Measurements from ENCODE around the gene HOXA7. TPM values are rescaled to one million over a fixed set of nuclear protein-coding genes. Genes with fewer than 3 reads are reported as not detected.
A peak's percentile ranks its signal among the peaks of the same experiment; 100 is the strongest.

The HOXA7 gene
- total RNA-seq (2014; rRNA removed; shearing (Covaris generic)) (not detected in 2 replicates), polyA plus RNA-seq (2016; fragmentation: Nextera tagmentation; extraction: Ambion mirVana) (0.24 TPM in 1 of 2 replicates, not detected in the other)
- long read RNA-seq, result 0 reads

DNA sequence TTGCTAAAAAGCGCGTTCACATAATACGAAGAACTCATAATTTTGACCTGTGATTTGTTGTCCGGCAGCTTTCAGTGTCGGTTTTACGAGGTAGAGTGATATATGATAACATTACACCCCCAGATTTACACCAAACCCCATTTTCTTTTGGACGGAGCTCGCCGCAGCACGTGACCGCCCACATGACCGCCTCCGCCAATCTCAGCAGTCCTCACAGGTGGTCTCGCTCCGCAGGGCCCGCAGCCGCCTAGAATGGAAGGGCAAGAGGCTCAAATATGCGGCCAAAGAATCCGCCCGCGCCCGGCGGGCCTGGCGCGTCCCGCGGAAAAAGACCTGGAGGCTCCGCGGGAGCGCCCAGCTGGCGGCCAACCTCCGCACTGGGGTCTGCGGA is at the start of gene HOXA7:
Gene HOXA7 (minus strand): TSS at position 168 of the 391 bp plus-strand sequence. CDS start 130 bp downstream, at position 38.
- peaks cover 14% of the 10 kb centered on the region for H3K4me1 Mint-ChIP-seq
- DNase-seq (ENCODE audit: low spot score) (peak; percentile 84), ATAC-seq (peak; percentile 30)
- H3K4me3 ChIP-seq, result peak within 1 kb of the TSS; percentile 56
- H3K4me1 ChIP-seq (ENCODE audit: insufficient read depth), result peaks cover 4% of the 10 kb centered on the region; the same call in 1 of the 2 replicates
- H4K20me1 ChIP-seq (replicated peaks; ENCODE audit: insufficient read depth), result peaks cover 46% of the 10 kb centered on the region
- no peak within 1 kb of the TSS for H3K27ac Mint-ChIP-seq
- H3K4me3 Mint-ChIP-seq, result peak within 1 kb of the TSS; percentile 72
- H3K27ac ChIP-seq (ENCODE audit: low read depth), result no peak within 1 kb of the TSS
- H3K27me3 Mint-ChIP-seq (ENCODE audit: insufficient read depth, low read depth, poor library complexity), result peaks cover 99% of the 10 kb centered on the region
- peaks cover 29% of the 10 kb centered on the region for H3F3A ChIP-seq (replicated peaks; ENCODE audit: low read depth)
- peak within 1 kb of the TSS; percentile 93 for H2AFZ ChIP-seq
- H3K4me2 ChIP-seq, result peak within 1 kb of the TSS; percentile 83
- no peaks in the 10 kb centered on the region for H3K9me2 ChIP-seq (ENCODE audit: insufficient read depth)
- H3K36me3 Mint-ChIP-seq (ENCODE audit: low read depth), result no peaks in the 10 kb centered on the region; the same call in 2 of the 3 replicates
- no peaks in the 10 kb centered on the region for H3K79me2 ChIP-seq (replicated peaks; ENCODE audit: insufficient read depth)
- no peak for TF ChIP-seq CREB1 (CRISPR knock-in tag; IDR thresholded peaks at IDR 0.05; ENCODE audit: low read depth)
- no peak for TF ChIP-seq REST (IDR thresholded peaks at IDR 0.05; ENCODE audit: unreplicated experiment)
- peaks cover 100% of the 10 kb centered on the region for H3K27me3 ChIP-seq (ENCODE audit: insufficient read depth)
- no peaks in the 10 kb centered on the region for H3K36me3 ChIP-seq (ENCODE audit: insufficient read depth)
- peaks cover 12% of the 10 kb centered on the region; the same call in 2 of the 3 replicates for H3K9me3 Mint-ChIP-seq

- H3K36me3 Mint-ChIP-seq (ENCODE audit: low read depth), result no peaks in the 10 kb centered on the region
- ATAC-seq (peak; percentile 20), DNase-seq (ENCODE audit: low spot score) (peak; percentile 58)
- no peaks in the 10 kb centered on the region; the same call in 2 of the 3 replicates for H3K9me3 Mint-ChIP-seq
- H3K36me3 ChIP-seq (ENCODE audit: insufficient read depth), result no peaks in the 10 kb centered on the region
- H3K27ac Mint-ChIP-seq, result no peak overlapping the region
- H3F3A ChIP-seq (replicated peaks; ENCODE audit: low read depth), result peaks cover 50% of the 10 kb centered on the region
- no peaks in the 10 kb centered on the region for H3K9me2 ChIP-seq (ENCODE audit: insufficient read depth)
- TF ChIP-seq NANOG (IDR thresholded peaks at IDR 0.05; ENCODE audit: borderline replicate concordance), result no peak
- TF ChIP-seq, protein P1, sequence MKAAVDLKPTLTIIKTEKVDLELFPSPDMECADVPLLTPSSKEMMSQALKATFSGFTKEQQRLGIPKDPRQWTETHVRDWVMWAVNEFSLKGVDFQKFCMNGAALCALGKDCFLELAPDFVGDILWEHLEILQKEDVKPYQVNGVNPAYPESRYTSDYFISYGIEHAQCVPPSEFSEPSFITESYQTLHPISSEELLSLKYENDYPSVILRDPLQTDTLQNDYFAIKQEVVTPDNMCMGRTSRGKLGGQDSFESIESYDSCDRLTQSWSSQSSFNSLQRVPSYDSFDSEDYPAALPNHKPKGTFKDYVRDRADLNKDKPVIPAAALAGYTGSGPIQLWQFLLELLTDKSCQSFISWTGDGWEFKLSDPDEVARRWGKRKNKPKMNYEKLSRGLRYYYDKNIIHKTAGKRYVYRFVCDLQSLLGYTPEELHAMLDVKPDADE (IDR thresholded peaks at IDR 0.05), result no peak
- TF ChIP-seq JUNB (IDR thresholded peaks at IDR 0.05; ENCODE audit: unreplicated experiment), result no peak
- peak; percentile 97 for TF ChIP-seq EZH2 (IDR thresholded peaks at IDR 0.05; ENCODE audit: low read depth, unreplicated experiment)
- TF ChIP-seq EZH2phosphoT487 (IDR thresholded peaks at IDR 0.05; ENCODE audit: unreplicated experiment), result peak; percentile 26
- TF ChIP-seq CTCF (conservative IDR thresholded peaks at IDR 0.05; ENCODE audit: low read depth in 2 of 2), result no peak
- TF ChIP-seq ZNF114 (CRISPR knock-in tag; IDR thresholded peaks at IDR 0.05), result no peak
- TF ChIP-seq ZNF331 (CRISPR knock-in tag; IDR thresholded peaks at IDR 0.05; ENCODE audit: low read depth), result no peak
- no peak for TF ChIP-seq CREB1 (CRISPR knock-in tag; IDR thresholded peaks at IDR 0.05; ENCODE audit: low read depth)
- no peak for TF ChIP-seq REST (IDR thresholded peaks at IDR 0.05; ENCODE audit: unreplicated experiment)
- H3K4me2 ChIP-seq, result 0 out of 2 replicates have a peak overlapping the region, but pooled peaks have one; percentile 26
- peaks cover 18% of the 10 kb centered on the region for H3K4me1 Mint-ChIP-seq
- no peak overlapping the region for H3K4me3 ChIP-seq
- peaks cover 100% of the 10 kb centered on the region for H3K27me3 Mint-ChIP-seq (ENCODE audit: insufficient read depth, low read depth, poor library complexity)
- peak overlapping the region; percentile 21; the same call in 1 of the 3 replicates for H3K4me3 Mint-ChIP-seq
- peaks cover 27% of the 10 kb centered on the region; the same call in 1 of the 2 replicates for H3K4me1 ChIP-seq (ENCODE audit: insufficient read depth)
- no peak overlapping the region for H3K27ac ChIP-seq (ENCODE audit: low read depth)
- peaks cover 55% of the 10 kb centered on the region for H4K20me1 ChIP-seq (replicated peaks; ENCODE audit: insufficient read depth)
- no peaks in the 10 kb centered on the region for H3K79me2 ChIP-seq (replicated peaks; ENCODE audit: insufficient read depth)
- H2AFZ ChIP-seq, result no peak overlapping the region
- H3K27me3 ChIP-seq (ENCODE audit: insufficient read depth), result peaks cover 100% of the 10 kb centered on the region
These were observed 49.1 kb upstream of the HOXA7 start for GRCh38 chr7:27205325-27206280.

Measured in GM23338 (cell line).